HL-60/S4 treated with phorbol 12-myristate 13-acetate at 8.2 ng/mL for 4 days and 3 days (cell line): Measurements from ENCODE around the gene SCUBE3.

ENCODE experiments used
- in situ Hi-C: fragments of 300-500 bp; cut with MboI; formaldehyde crosslinking; loops from 2 replicates; pipeline ENCODE4 v1.15.0; 2022; ENCODE audit warnings: low sequenced_read_pairs

The SCUBE3 gene

DNA sequence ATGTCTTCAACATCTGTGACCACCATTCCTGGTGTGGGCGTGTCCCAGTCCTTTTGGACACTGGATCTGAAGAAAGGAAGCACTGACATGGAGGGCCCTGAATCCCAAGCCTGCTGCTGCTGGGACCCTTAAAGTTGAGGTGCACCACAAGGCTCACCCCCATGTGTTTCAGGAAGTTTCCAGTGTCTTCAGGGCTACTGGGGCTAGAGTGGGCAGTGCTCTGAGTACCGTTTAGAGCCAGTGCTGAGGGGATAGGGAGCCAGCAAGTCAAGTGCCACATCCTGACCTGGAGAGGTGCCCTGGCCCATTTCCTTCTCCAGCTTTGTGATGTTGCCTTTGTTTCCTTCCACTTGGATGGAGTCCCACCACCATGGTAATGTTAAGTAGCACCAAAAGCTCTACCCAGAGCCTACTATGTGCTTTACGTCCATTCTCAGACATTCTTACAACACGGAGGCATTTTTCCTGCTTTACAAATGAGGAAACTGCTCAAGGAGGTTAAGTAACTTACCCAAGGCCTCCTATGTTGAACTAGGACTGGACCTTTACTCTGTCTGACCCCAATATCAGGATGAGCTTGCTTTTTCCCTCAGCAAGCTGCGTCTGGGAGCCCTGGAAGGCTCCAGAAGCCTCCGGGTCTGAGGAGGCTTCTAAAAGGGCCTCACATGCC, 83.3 kb downstream of the SCUBE3 start:
- in situ Hi-C loops, result loop anchor here (10.0 kb wide), 1 partner anchor 158 kb away; the partner anchor contains the start of gene FANCE

DNA sequence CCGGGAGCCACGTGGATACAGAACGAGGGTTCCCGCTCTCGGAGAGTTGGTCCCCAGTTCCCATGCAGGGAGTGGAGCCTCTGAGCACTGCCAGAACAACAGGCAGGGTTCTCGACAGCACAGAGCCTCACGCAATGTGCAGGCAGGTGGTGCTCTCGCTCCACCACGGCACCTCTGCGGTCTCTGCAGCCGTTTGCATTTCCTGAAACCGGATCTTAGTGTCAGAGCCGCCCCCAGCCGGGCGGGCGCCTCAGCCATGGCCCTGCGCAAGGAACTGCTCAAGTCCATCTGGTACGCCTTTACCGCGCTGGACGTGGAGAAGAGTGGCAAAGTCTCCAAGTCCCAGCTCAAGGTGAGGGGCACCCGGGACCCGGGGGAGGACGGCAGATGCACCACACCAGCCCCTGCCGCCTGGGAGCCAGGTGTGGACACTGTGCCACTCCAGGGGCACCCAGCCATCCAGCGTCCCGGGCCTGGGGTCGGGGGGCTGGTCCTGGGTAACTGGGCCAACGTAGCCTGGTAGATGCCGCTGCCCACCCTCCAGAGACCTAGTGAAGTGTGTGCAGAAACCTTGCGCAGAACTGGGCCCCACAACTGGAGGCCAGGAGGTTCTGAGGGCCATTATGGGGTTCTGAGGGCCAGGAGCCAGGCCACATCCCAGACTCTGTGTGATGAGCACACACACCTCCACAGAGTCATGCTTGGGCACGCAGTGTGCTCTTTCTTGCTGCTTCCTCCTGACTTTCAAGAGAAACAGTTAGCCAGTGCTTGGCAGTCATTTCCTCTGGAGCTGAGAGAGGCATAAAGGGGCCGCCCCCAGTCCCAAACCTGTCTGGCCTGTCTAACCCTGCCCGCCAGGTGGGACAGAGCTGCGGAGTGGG, 84.1 kb downstream of the SCUBE3 start, which contains the start of gene DEF6:
Gene DEF6 (plus strand): TSS at position 218 of the 881 bp plus-strand sequence. CDS start 39 bp downstream, at position 257.
- in situ Hi-C loops, result loop anchor here (10.0 kb wide), 1 partner anchor 157 kb away; the partner anchor contains the start of gene FANCE

DNA sequence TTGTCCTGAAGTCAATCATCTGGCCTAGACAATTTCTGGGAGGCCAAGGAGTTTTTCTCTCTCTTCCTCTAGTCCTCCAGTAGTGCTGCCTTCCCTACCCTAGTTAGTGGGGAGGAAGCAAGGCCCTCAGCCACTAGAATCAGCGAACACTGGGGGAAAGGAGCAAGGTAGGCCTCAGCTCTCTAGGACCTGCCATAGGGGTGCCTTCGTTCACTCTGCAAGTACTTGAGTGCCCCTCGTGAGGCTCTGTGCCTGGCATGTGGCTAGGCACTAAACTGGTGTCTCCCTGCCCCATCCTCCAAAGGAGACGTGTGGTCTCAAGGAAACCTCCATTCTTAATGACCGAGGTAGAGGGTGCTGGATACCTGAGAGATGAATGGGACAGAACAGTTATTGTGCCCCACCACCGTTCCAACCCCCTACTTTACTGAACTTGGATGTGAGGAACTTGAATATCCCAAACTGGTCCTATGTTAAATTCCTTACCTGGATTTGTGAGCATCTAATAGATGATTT, 84.9 kb downstream of the SCUBE3 start:
- in situ Hi-C loops, result loop anchor here (10.0 kb wide), 1 partner anchor 156 kb away; the partner anchor contains the start of gene FANCE

DNA sequence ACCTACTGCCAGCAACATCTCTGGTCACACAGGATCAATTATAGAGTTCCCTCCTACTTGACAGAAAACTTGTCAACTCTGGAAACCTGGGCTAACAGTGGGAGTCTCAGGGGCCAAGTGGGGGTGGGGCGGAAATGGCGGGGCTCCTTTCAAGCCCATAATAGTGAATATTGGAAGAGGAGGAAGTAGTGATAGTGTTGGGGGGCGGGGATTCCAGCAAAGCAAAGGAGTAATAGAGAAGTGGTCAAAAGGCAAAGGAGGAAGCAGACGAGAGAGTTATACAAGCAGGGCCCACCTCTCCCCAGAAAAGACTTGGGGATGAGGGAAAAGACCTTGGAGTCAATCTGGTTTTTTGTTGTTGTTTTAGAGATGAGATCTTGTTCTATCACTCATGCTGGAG, 85.9 kb downstream of the SCUBE3 start:
- in situ Hi-C loops, result loop anchor here (10.0 to 25.0 kb wide), 2 partner anchors 155 to 438 kb away; partner anchors contain the start of genes ARMC12 and FANCE

DNA sequence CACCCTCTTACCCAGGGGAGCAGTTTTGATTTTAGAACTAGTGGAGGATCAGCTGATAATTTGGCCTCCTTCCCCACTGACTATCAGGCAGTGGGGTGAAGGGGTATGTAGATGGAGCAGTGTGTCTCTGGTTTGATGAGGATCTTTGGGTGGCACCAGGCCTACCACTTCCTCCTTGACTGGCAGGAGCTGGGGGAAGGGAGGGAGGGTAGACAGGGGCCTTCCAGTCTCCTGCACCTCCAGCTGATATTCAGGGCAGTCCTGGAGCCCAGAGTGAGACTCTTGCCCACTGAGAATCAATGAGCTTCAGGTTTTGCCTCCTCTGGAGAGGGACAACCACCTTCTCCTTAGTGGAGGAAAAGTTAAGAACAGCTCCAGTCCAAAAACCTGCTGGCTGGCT, 87.1 kb downstream of the SCUBE3 start:
- in situ Hi-C loops, result loop anchor here (25.0 kb wide), 1 partner anchor 436 kb away; the partner anchor contains the start of gene ARMC12
